COR-L47 (cell line): ENCODE measurements around the gene CSNK1G1.
"Not testable (repeated sequence)": the region's sequence is repeated elsewhere in the genome, so short reads cannot be mapped to it uniquely, and the experiment has no call there.

Experiments used
- DNase-seq: peaks from one replicate; lab custom pipeline; 2025; lab: John Stamatoyannopoulos, UW

CSNK1G1 gene

GRCh38 chr15:64237677-64238076 is 118.3 kb downstream of the CSNK1G1 start:
- no peak for DNase-seq

DNA sequence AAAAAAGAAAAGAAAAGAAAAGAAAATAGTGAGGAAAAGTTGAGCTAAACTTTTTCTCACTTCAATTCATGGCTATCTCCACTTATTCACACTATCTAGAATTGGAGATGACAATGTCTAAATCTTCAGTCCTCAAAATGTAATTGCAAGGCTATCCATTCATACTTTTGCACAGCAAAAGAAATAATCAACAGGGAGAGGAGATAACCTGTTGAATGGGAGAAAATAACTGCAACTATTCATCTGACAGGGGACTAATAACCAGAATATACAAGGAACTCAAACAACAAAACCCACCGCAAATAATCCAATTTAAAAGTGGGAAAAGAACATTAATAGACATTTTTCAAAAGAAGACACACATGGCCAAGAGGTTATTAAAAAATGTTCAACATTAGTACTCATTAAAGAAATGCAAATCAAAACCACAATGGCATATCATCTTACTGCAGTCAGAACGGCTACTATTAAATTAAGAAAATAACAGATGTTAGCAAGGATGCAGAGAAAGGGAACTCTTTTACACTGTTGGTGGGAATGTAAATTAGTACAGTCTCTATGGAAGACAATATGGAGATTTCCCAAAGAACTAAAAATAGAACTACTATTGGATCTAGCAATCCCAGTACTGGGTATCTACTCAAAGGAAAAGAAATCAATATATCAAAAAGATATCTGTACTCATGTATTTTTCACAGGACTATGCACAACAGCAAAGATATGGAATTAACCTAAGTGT is 119.6 kb downstream of the CSNK1G1 start:
- no peak for DNase-seq

DNA sequence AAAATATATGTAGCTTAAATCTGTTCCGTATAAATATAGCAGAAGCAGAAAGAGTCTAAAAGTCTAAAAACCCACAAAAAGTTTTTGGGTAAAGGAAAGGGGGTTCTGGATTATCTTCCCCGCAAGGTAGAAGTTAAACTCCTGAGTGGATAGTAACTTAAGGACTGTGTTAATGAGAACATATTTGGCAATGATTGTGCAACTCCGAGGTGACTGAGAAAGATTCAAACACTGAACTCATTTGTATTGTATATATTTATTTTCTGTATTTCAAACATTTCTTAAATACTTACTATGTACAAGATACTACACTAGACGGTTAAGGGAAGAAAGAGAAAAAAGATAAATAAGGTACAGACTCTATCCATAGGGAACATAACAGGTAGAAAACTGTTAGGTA is 120.4 kb downstream of the CSNK1G1 start:
- DNase-seq, result no peak

DNA sequence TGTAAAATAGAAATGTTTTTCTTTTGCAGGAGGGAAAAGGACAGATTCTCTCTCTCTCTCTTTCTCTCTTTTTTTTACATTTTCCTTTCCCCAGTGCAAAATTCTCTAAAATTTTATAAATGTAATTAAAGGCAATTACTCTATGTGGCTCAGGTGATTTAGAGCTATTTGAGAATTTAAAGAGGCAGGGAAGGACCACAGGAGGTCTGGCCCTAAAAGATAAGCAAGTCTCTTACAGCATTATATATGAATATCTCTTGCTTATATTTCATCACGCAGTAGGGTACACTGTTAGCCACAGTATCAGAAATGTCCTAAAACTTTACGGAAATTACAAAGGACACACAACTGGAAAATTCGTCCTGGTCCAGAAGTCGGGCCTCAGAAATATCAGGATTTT is 122.7 kb downstream of the CSNK1G1 start:
- DNase-seq, result no peak

DNA sequence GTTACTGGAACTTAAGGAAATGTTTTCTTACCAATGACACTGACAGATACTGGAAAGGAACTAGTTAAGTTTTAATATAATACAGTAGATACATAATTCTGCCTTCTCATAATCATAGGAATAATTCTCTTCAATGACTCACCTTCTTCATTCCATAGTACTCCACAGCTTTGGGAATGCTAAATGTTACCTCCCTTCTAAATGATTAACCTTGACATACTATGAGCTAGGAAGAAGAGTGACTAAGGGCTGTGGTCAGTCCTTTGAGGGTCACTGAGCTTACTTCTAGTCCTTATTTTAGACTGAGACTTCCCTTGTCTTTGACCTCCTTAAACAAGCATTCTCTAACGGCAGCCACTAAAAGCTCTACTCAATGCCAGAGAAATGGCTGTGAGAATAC is 123.6 kb downstream of the CSNK1G1 start:
- no peak for DNase-seq

GRCh38 chr15:64229129-64229724 is 126.7 kb downstream of the CSNK1G1 start:
- no peak for DNase-seq

DNA sequence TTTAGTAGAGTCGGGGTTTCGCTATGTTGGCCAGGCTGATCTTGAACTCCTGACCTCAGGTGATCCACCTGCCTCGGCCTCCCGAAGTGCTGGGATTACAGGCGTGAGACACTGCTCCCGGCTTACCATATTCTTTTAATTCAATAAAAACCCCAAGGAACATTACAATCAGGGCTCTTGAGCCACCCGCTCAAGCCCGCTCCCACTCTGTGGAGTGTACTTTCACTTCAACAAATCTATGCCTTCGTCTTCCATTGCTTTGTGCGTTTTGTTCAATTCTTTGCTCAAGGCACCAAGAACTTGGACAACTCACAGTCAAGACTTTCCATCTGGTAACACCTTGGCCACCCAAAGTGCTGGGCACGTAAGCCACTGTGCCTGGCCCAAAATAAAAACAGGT is 130.2 kb downstream of the CSNK1G1 start:
- no peak for DNase-seq

- peak; percentile 65 for DNase-seq
These were observed 131.5 kb downstream of the CSNK1G1 start for GRCh38 chr15:64224511-64224910.

- no peak for DNase-seq
These were observed 132.1 kb downstream of the CSNK1G1 start for GRCh38 chr15:64223882-64224281.

DNA sequence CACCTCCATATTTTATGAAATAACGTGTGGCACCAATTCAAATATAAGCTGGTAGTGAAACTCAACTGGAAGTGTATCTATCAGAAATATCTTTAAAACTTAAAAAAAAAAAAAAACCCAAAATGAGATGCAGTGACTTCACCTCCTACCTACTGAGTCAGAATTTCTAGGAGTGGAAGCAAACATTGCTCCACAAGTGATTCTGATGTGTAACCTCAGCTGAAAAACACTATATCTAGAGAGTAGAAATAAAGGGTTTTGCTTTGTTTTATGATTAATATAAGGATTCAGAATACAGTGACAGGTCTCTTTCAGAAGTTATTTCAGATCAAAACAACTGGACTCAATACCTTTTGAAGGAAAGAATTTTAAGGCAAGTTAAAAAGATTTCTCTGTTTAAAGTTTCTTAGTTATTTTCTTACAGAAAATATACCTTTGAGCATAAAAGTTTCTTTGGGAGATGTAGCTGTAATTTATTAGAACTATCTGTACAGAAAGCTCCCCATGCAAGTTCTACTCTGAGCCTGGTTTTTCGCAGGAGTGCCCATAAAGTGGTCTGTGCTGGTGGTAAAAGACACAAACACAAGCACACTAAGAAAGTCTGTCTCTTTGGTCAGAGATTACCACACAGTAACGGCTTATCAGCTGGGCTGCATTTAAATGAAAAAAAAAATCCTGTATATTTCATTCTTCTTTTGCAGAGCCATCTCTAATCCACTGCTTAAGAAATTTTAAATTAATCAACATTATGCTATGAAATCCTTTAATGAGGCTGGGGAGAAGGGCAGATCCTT is 133.2 kb downstream of the CSNK1G1 start:
- no peak for DNase-seq

GRCh38 chr15:64221911-64222310 is 134.1 kb downstream of the CSNK1G1 start:
- DNase-seq, result not testable (repeated sequence)

GRCh38 chr15:64217429-64217750 is 138.6 kb downstream of the CSNK1G1 start:
- DNase-seq, result not testable (repeated sequence)

GRCh38 chr15:64216730-64217428 is 139.1 kb downstream of the CSNK1G1 start:
- peak; percentile 16 for DNase-seq

GRCh38 chr15:64216196-64216595 is 139.8 kb downstream of the CSNK1G1 start:
- no peak for DNase-seq

GRCh38 chr15:64213646-64214045 is 142.3 kb downstream of the CSNK1G1 start:
- DNase-seq, result no peak

DNA sequence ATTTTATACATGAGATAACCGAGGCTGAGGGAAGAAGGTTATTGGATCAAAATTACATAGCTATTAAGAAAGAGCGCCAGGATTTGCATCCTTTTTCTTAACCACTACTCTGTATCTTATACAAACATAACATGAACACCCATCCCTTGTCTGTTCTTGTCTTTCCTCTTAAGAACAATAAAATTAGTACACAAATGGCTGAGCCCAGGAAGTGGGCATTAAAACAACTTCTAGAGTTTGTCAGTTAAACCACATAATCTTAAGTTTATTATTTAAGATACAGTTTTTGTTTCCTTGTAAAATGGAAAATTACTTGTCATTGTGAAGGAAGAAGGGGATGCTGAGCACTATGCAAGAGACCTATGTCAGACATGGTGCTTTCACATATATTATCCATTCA is 144.3 kb downstream of the CSNK1G1 start:
- DNase-seq, result no peak

GRCh38 chr15:64210371-64210770 is 145.6 kb downstream of the CSNK1G1 start:
- DNase-seq, result no peak

- DNase-seq, result peak; percentile 36
These were observed 146.2 kb downstream of the CSNK1G1 start for GRCh38 chr15:64209680-64210334.

GRCh38 chr15:64205202-64205601 is 150.8 kb downstream of the CSNK1G1 start:
- DNase-seq, result no peak

- DNase-seq, result no peak
These were observed 158.5 kb downstream of the CSNK1G1 start for GRCh38 chr15:64197425-64197824.

DNA sequence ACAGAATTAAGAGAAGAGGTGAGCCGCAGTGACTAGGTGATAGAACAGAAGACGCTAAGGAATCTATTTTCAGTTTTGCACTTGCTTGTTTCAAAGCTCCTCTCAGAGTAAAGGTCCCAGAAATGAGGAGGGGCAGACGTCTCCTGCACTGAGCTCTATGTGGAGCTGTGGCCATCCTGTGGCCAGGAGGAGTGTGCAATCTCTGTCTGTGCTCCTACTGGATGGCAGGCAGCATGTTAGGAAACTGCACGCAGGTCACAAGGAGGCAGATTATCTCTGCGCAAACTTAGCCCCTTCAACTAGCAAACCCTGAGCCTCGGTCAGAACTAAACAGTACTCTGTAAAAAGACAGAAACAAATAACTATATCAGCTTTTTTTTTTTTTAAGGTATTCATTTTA is 162.0 kb downstream of the CSNK1G1 start:
- DNase-seq, result no peak
